IPS-11a (cell line): ENCODE results near the gene HOXB6.

Experiments used
- H3K4me3 ChIP-seq: one replicate; pipeline ENCODE4 v1.5.1; 2013; ENCODE audit warnings: low read depth, low read length, control low read depth

The HOXB6 gene

GRCh38 chr17:48624118-48624517 lies 19.3 kb upstream of the HOXB6 start:
- no peak overlapping the region for H3K4me3 ChIP-seq

GRCh38 chr17:48623583-48623982 lies 18.8 kb upstream of the HOXB6 start:
- H3K4me3 ChIP-seq: no peak overlapping the region

GRCh38 chr17:48622857-48623256 lies 18.1 kb upstream of the HOXB6 start:
- H3K4me3 ChIP-seq: no peak overlapping the region

- no peak overlapping the region for H3K4me3 ChIP-seq
Observed at GRCh38 chr17:48621410-48622392, 16.9 kb upstream of the HOXB6 start.

- no peak overlapping the region for H3K4me3 ChIP-seq
Observed at GRCh38 chr17:48620461-48621139, 15.8 kb upstream of the HOXB6 start.

GRCh38 chr17:48619826-48620449 lies 15.2 kb upstream of the HOXB6 start:
- no peak overlapping the region for H3K4me3 ChIP-seq

GRCh38 chr17:48618256-48618896 lies 13.6 kb upstream of the HOXB6 start:
- no peak overlapping the region for H3K4me3 ChIP-seq

- no peak overlapping the region for H3K4me3 ChIP-seq
Observed at GRCh38 chr17:48617471-48618255, 12.9 kb upstream of the HOXB6 start.

GRCh38 chr17:48616717-48617470 lies 12.1 kb upstream of the HOXB6 start:
- no peak overlapping the region for H3K4me3 ChIP-seq

- no peak overlapping the region for H3K4me3 ChIP-seq
Observed at GRCh38 chr17:48615963-48616716, 11.4 kb upstream of the HOXB6 start.

GRCh38 chr17:48615047-48615962 lies 10.5 kb upstream of the HOXB6 start, which contains the start of gene HOXB8:
TSS of gene HOXB8 (minus strand) at chr17:48615292. CDS start at chr17:48614704, 588 bp downstream.
- no peak within 1 kb of the TSS for H3K4me3 ChIP-seq

GRCh38 chr17:48613862-48614694 lies 9.3 kb upstream of the HOXB6 start:
- H3K4me3 ChIP-seq: no peak overlapping the region

- H3K4me3 ChIP-seq: no peak overlapping the region
Observed at GRCh38 chr17:48612854-48613691, 8.3 kb upstream of the HOXB6 start.

GRCh38 chr17:48612456-48612853 lies 7.7 kb upstream of the HOXB6 start:
- no peak overlapping the region for H3K4me3 ChIP-seq

- H3K4me3 ChIP-seq: no peak overlapping the region
Observed at GRCh38 chr17:48611681-48612455, 7.1 kb upstream of the HOXB6 start.
